Panc1 (cell line): ENCODE results near the gene ECEL1. TPM values are rescaled to one million over a fixed set of nuclear protein-coding genes. Genes with fewer than 3 reads are reported as not detected.

Experiments used
- ATAC-seq: fragments of 200-7000 bp; cut with Tn5 transposase; 2 replicates; pipeline ENCODE4 v1.9.1; 2020; ENCODE audit warnings: mild to moderate bottlenecking, moderate library complexity
- BruUV-seq: library from RNA; stranded (reverse); fragments of 400-500 nt; replicated peaks from 2 replicates; lab custom pipeline; 2021; lab: Mats Ljungman, UMichigan
- CTCF ChIA-PET: fragments of 300-600 bp; sonication (Branson Sonifier 250); formaldehyde crosslinking; loops from one replicate; lab custom pipeline; 2022; ENCODE audit warnings: antibody characterized with exemption; lab: Charles Lee
- POLR2A ChIA-PET: fragments of 300-600 bp; sonication (Branson Sonifier 250); formaldehyde crosslinking; loops from one replicate; lab custom pipeline; 2022; ENCODE audit warnings: antibody characterized with exemption; lab: Charles Lee
- DNase-seq: peaks from one replicate; pipeline ENCODE4 v3.0.0-alpha.2; 2010; ENCODE audit warnings: low read depth, low spot score
- H3K27ac ChIP-seq: 2 replicates; pipeline ENCODE4 v1.5.1; 2011; ENCODE audit warnings: mild to moderate bottlenecking, low read length, inconsistent platforms
- H3K27me3 ChIP-seq: fragments of 200-500 bp; sonication (Bioruptor generic); 2 replicates; pipeline ENCODE4 v1.6.0; 2014; ENCODE audit warnings: low read length, inconsistent platforms; ENCODE audit not compliant: control insufficient read depth, insufficient read depth
- H3K36me3 ChIP-seq: fragments of 200-500 bp; sonication (Bioruptor generic); 2 replicates; pipeline ENCODE4 v1.5.1; 2014; ENCODE audit warnings: inconsistent platforms, mild to moderate bottlenecking, low read length, moderate library complexity; ENCODE audit not compliant: control insufficient read depth, insufficient read depth
- H3K4me1 ChIP-seq: 2 replicates; pipeline ENCODE4 v1.5.1; 2011; ENCODE audit warnings: inconsistent platforms, mild to moderate bottlenecking, low read length, moderate library complexity; ENCODE audit not compliant: control insufficient read depth, insufficient read depth
- H3K4me3 ChIP-seq, 2 experiments: 2 replicates each; pipeline ENCODE4 v1.5.1; 2011 to 2012; ENCODE audit warnings: low read depth in 2 of 2, low read length in 2 of 2, mild to moderate bottlenecking in 2 of 2, inconsistent platforms in 1 of 2, moderate library complexity in 1 of 2
- H3K9me3 ChIP-seq: fragments of 200-500 bp; sonication (Bioruptor generic); 2 replicates; pipeline ENCODE4 v1.5.1; 2014; ENCODE audit warnings: low read depth, mild to moderate bottlenecking, inconsistent platforms, low read length, moderate library complexity; ENCODE audit not compliant: control insufficient read depth, insufficient read depth
- CTCF ChIP-seq: fragments of 450-650 bp; IDR thresholded peaks from 2 replicates; pipeline ENCODE4 v1.5.1; 2017; ENCODE audit warnings: mild to moderate bottlenecking
- POLR2AphosphoS5 ChIP-seq: IDR thresholded peaks from 2 replicates; pipeline ENCODE4 v1.6.1; 2012; ENCODE audit warnings: mild to moderate bottlenecking, low read depth, low read length, moderate library complexity
- REST ChIP-seq, 2 experiments: IDR thresholded peaks; 2 replicates each; pipeline ENCODE4 v1.6.1; 2011 to 2012; ENCODE audit warnings: low read depth in 2 of 2, control low read depth in 1 of 2, low read length in 1 of 2, mild to moderate bottlenecking in 1 of 2, moderate library complexity in 1 of 2; ENCODE audit not compliant: insufficient read depth in 1 of 2
- SIN3A ChIP-seq: IDR thresholded peaks from 2 replicates; pipeline ENCODE4 v1.6.1; 2012; ENCODE audit warnings: low read depth, mild to moderate bottlenecking, low read length, moderate library complexity, borderline replicate concordance; ENCODE audit not compliant: insufficient read depth
- TCF7L2 ChIP-seq: IDR thresholded peaks from 2 replicates; pipeline ENCODE4 v1.6.1; 2011; ENCODE audit warnings: mild to moderate bottlenecking, low read depth, low read length, inconsistent platforms
- in situ Hi-C: cut with HindIII; loops from 2 replicates; pipeline ENCODE4 v1.10.0; 2016; ENCODE audit warnings: low sequenced_read_pairs, low pct_unique_long_range_greater_than_20kb
- intact Hi-C: fragments of 100-400 bp; cut with micrococcal nuclease; formaldehyde crosslinking; loops from one replicate; pipeline ENCODE4 v1.10.0; 2022; ENCODE audit not compliant: unreplicated experiment
- total RNA-seq: library from RNA; stranded (reverse); gene quantifications from one replicate; pipeline ENCODE4 v1.2.1, GENCODE V29; 2021; ENCODE audit not compliant: unreplicated experiment

The ECEL1 gene
- total RNA-seq, 1 experiment from 2014 or later, result 2.9 TPM

- ATAC-seq (no peak), DNase-seq (no peak)
- in situ Hi-C loops, result no loop called here
- no peaks in the 10 kb centered on the region; the same call in 1 of the 2 replicates for H3K27me3 ChIP-seq
- H3K9me3 ChIP-seq, result no peaks in the 10 kb centered on the region
- BruUV-seq, result no TSS peak
- H3K4me1 ChIP-seq, result no peaks in the 10 kb centered on the region
- ChIA-PET CTCF (interaction anchor here (0.5 kb wide), 1 partner anchor 583 kb away, joined by 4 read pairs; no protein-coding TSS in a partner anchor), POLR2A (no interaction called here)
- TF ChIP-seq TCF7L2 (no peak), POLR2AphosphoS5 (no peak), CTCF (no peak), REST (IDR thresholded peaks at IDR 0.05; ENCODE audit: insufficient read depth in 1 of 2, low read depth in 2 of 2, low read length in 1 of 2) (no peak), SIN3A (no peak)
- intact Hi-C loops, result no loop called here
- H3K36me3 ChIP-seq, result no peaks in the 10 kb centered on the region
- no peak overlapping the region for H3K4me3 ChIP-seq
- no peak overlapping the region for H3K27ac ChIP-seq
These were observed 28.1 kb downstream of the ECEL1 start for GRCh38 chr2:232459419-232460035.

- intact Hi-C loops, result no loop called here
- CTCF ChIA-PET, result no interaction called here
- H3K27ac ChIP-seq, result no peak overlapping the region
- no peaks in the 10 kb centered on the region for H3K36me3 ChIP-seq
- POLR2A ChIA-PET, result no interaction called here
- in situ Hi-C loops, result no loop called here
- TF ChIP-seq TCF7L2, result no peak
- H3K9me3 ChIP-seq, result no peaks in the 10 kb centered on the region
- no peak overlapping the region for H3K4me3 ChIP-seq
- DNase-seq (no peak), ATAC-seq (no peak)
- no peaks in the 10 kb centered on the region; the same call in 1 of the 2 replicates for H3K27me3 ChIP-seq
- BruUV-seq, result no TSS peak
- H3K4me1 ChIP-seq, result no peaks in the 10 kb centered on the region
These were observed 28.8 kb downstream of the ECEL1 start for GRCh38 chr2:232458661-232459418.
